ENCODE data around the gene TBC1D22A.

DNA sequence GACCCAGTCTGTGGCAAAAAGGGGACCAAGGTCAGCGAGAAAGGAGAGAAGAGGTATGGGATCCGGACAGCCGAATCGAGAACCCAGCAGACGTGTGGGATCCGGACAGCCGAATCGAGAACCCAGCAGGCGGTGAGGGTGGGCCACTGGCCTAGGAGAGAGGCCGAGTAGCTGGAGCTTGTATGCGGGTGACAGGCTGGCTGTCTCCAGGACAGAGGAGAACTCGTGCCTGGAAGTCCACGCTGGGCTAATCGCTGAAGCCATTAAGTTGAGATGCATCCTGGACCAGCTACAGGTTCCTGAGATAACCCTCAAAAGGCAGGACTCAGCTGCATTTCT, 30.4 kb upstream of the TBC1D22A start:
- TF ChIP-seq JUND (IDR thresholded peaks at IDR 0.05), result no peak
- no peak for TF ChIP-seq ELF1 (IDR thresholded peaks at IDR 0.05; ENCODE audit: borderline replicate concordance, low read depth)
- TF ChIP-seq, protein P1, sequence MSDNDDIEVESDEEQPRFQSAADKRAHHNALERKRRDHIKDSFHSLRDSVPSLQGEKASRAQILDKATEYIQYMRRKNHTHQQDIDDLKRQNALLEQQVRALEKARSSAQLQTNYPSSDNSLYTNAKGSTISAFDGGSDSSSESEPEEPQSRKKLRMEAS (IDR thresholded peaks at IDR 0.05), result no peak
- TF ChIP-seq CTCF (IDR thresholded peaks at IDR 0.05 in 2 of 3, conservative IDR thresholded peaks at IDR 0.05 in 1 of 3; ENCODE audit: borderline replicate concordance in 1 of 3, insufficient read depth in 1 of 3, low read depth in 2 of 3, low read length in 2 of 3), result no peak
- TF ChIP-seq POLR2A (IDR thresholded peaks at IDR 0.05; ENCODE audit: borderline replicate concordance, extremely low read depth, insufficient read depth, insufficient read length), result no peak
- no peak for TF ChIP-seq POLR2AphosphoS5 (IDR thresholded peaks at IDR 0.05; ENCODE audit: low read depth, low read length)
- TF ChIP-seq, protein P2, sequence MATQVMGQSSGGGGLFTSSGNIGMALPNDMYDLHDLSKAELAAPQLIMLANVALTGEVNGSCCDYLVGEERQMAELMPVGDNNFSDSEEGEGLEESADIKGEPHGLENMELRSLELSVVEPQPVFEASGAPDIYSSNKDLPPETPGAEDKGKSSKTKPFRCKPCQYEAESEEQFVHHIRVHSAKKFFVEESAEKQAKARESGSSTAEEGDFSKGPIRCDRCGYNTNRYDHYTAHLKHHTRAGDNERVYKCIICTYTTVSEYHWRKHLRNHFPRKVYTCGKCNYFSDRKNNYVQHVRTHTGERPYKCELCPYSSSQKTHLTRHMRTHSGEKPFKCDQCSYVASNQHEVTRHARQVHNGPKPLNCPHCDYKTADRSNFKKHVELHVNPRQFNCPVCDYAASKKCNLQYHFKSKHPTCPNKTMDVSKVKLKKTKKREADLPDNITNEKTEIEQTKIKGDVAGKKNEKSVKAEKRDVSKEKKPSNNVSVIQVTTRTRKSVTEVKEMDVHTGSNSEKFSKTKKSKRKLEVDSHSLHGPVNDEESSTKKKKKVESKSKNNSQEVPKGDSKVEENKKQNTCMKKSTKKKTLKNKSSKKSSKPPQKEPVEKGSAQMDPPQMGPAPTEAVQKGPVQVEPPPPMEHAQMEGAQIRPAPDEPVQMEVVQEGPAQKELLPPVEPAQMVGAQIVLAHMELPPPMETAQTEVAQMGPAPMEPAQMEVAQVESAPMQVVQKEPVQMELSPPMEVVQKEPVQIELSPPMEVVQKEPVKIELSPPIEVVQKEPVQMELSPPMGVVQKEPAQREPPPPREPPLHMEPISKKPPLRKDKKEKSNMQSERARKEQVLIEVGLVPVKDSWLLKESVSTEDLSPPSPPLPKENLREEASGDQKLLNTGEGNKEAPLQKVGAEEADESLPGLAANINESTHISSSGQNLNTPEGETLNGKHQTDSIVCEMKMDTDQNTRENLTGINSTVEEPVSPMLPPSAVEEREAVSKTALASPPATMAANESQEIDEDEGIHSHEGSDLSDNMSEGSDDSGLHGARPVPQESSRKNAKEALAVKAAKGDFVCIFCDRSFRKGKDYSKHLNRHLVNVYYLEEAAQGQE (IDR thresholded peaks at IDR 0.05; ENCODE audit: low read depth), result no peak
